Testis (tissue), 3 donors: Measurements from ENCODE around the gene MN1. TPM values are rescaled to one million over a fixed set of nuclear protein-coding genes. Genes with fewer than 3 reads are reported as not detected.

Experiments
- DNase-seq: peaks from one replicate; pipeline ENCODE4 v3.0.0-alpha.2; 2019
- H3K27ac ChIP-seq, 2 donors: fragments of 200-600 bp; sonication (generic); one replicate each; pipeline ENCODE4 v1.5.1; 2019
- H3K27me3 ChIP-seq: fragments of 200-600 bp; sonication (generic); one replicate; pipeline ENCODE4 v1.5.1; 2019
- H3K36me3 ChIP-seq: fragments of 200-600 bp; sonication (generic); one replicate; pipeline ENCODE4 v1.5.1; 2017; ENCODE audit warnings: low read depth; ENCODE audit errors: missing control alignments
- H3K4me1 ChIP-seq: fragments of 200-600 bp; sonication (generic); one replicate; pipeline ENCODE4 v1.5.1; 2019
- H3K4me3 ChIP-seq, 2 donors: fragments of 200-600 bp; sonication (generic); one replicate each; pipeline ENCODE4 v1.5.1; 2017 to 2019
- H3K9me3 ChIP-seq: fragments of 200-600 bp; sonication (generic); one replicate; pipeline ENCODE4 v1.5.1; 2017
- POLR2A ChIP-seq: fragments of 450-650 bp; IDR thresholded peaks from one replicate; pipeline ENCODE4 v1.6.1; 2017; ENCODE audit warnings: antibody characterized with exemption, mild to moderate bottlenecking, moderate library complexity
- WGBS, 2 donors: methylation state at CpG; one replicate each; pipeline ENCODE4 v1.1.5; 2018; 5-methylcytosine and 5-hydroxymethylcytosine counted together
- intact Hi-C: fragments of 100-400 bp; cut with DNase I; formaldehyde crosslinking; loops from one replicate; pipeline ENCODE4 v1.15.1; 2023; ENCODE audit warnings: low total_unique reads
- polyA plus RNA-seq: library from polyadenylated mRNA; stranded (reverse); fragments of 350-450 nt; fragmentation: Illumina TruSeq; extraction: RNeasy Lipid Tissue Mini Kit (QIAGEN cat#74804); gene quantifications from one replicate; pipeline ENCODE4 v1.2.3, GENCODE V29; 2014; ENCODE audit warnings: low read depth, low replicate concordance; ENCODE audit not compliant: insufficient read depth
- total RNA-seq, 2 donors: library from RNA; depleted of rRNA; stranded (reverse); fragments of >200 nt; gene quantifications; one replicate each; pipeline ENCODE4 v1.2.3, GENCODE V29; 2016
- TF ChIP-seq, protein P1 (sequence below), 3 experiments: fragments of 450-650 bp in 2 of 3; fragments of 200-600 bp in 1 of 3; sonication (generic) in 1 of 3; IDR thresholded peaks; one replicate each; pipeline ENCODE4 v1.5.1; 2016 to 2019; ENCODE audit warnings: antibody characterized with exemption in 3 of 3, mild to moderate bottlenecking in 2 of 3, moderate library complexity in 1 of 3

Gene MN1
- total and polyA plus RNA-seq, 3 donors from 2014 or later: 3.2 to 5.6 (median 4.3) TPM

DNA sequence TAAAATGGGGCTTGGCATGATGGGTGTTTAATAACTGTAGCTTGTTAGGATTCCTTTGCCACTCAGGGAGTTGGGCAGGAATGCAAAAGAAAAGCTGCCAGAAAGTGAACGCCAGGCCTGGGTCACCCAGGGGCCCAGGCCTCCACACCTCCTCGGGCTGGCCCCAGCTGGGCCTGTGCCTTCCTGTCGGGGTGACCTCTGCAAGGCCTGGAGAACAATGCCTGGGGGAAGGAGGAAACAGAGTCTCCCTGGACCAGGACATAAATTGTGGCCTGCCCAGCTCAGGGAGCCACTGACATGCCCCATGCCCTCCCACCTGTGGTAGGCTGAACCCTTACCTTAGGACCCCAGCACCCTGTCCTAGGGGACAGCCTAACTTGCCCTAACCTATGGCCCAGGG, 21.9 kb downstream of the MN1 start:
- Histone ChIP-seq H3K36me3 (no peaks in the 10 kb centered on the region), H3K27me3 (no peaks in the 10 kb centered on the region), H3K9me3 (no peaks in the 10 kb centered on the region), H3K27ac (no peak overlapping the region), H3K4me3 (no peak overlapping the region), H3K4me1 (peaks cover 14% of the 10 kb centered on the region)
- DNase-seq: no peak
- intact Hi-C loops: no loop called here
- WGBS, 2 donors: 65 to 71% methylated on average over 1 to 3 of the region's 3 CpGs
- TF ChIP-seq, protein P1, sequence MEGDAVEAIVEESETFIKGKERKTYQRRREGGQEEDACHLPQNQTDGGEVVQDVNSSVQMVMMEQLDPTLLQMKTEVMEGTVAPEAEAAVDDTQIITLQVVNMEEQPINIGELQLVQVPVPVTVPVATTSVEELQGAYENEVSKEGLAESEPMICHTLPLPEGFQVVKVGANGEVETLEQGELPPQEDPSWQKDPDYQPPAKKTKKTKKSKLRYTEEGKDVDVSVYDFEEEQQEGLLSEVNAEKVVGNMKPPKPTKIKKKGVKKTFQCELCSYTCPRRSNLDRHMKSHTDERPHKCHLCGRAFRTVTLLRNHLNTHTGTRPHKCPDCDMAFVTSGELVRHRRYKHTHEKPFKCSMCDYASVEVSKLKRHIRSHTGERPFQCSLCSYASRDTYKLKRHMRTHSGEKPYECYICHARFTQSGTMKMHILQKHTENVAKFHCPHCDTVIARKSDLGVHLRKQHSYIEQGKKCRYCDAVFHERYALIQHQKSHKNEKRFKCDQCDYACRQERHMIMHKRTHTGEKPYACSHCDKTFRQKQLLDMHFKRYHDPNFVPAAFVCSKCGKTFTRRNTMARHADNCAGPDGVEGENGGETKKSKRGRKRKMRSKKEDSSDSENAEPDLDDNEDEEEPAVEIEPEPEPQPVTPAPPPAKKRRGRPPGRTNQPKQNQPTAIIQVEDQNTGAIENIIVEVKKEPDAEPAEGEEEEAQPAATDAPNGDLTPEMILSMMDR (IDR thresholded peaks at IDR 0.05): no peak
- no peak for TF ChIP-seq POLR2A

DNA sequence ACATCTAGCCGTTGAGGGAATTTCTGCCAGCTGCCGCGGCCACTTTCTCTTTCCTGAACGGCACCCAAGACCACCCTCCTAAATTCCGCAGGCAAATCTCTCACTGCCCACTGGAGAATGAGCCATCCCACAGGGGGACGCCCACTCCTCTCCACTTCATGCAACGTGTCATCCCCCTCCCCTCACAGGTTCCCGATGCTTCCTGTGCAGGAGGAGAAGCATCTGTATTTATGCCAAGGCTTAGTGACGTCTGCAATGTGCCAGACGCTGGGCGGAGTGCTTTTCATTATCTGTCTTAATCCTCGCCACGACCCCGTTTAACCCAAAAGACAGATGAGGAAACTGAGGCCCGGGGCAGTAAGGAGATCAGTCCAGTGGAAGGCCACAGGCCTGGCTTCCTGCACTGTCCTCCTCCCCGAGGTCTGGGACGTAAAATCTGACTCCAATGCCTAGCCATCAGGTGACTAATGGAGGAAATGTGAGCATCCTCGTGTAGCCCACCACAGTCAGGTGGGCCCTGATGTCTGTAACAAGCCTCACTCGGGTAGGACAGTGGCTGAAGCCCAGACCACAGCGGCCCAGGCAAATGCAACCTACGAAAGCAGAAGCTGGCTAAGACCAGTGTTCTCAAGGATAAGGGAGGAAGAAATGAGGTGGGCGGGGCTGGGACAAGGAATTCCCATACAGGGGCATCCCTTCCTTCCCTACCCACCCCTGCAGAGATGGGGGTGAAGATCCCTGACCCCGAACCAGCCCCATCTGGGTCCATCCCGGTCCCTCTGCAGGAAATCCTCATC, 23.1 kb downstream of the MN1 start:
- H3K36me3 ChIP-seq: no peaks in the 10 kb centered on the region
- WGBS, 2 donors: 70 to 71% methylated on average over 24 of the region's 24 CpGs
- no peaks in the 10 kb centered on the region for H3K27me3 ChIP-seq
- DNase-seq: no peak
- TF ChIP-seq, protein P1 (IDR thresholded peaks at IDR 0.05): no peak
- TF ChIP-seq POLR2A: no peak
- no peak overlapping the region for H3K27ac ChIP-seq
- intact Hi-C loops: no loop called here
- peaks cover 14% of the 10 kb centered on the region for H3K4me1 ChIP-seq
- no peaks in the 10 kb centered on the region for H3K9me3 ChIP-seq
- H3K4me3 ChIP-seq: no peak overlapping the region

DNA sequence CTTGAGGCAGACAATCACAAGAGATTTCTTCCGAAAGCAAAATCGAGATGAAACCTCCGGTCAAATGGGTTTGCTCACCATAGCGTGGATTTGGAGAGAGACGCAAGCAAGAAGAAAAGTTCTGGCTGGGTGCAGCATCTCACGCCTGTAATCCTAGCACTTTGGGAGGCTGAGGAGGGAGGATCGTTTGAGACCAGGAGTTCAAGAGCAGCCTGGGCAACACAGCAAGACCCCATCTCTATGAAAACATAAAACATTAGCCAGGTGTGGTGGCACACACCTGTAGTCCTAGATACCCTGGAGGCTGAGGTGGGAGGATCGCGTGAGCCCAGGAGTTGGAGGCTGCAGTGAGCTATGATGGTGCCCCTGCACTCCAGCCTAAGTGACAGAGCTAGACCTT, 24.4 kb downstream of the MN1 start:
- Histone ChIP-seq H3K9me3 (no peaks in the 10 kb centered on the region), H3K4me3 (no peak overlapping the region), H3K27ac (peak overlapping the region in 1 of 2 donors; percentile 55), H3K4me1 (peaks cover 14% of the 10 kb centered on the region), H3K36me3 (no peaks in the 10 kb centered on the region), H3K27me3 (no peaks in the 10 kb centered on the region)
- intact Hi-C loops: no loop called here
- 79 to 83% methylated on average over 9 of the region's 9 CpGs for WGBS, 2 donors
- TF ChIP-seq, protein P1 (IDR thresholded peaks at IDR 0.05): no peak
- TF ChIP-seq POLR2A: no peak
- no peak for DNase-seq

DNA sequence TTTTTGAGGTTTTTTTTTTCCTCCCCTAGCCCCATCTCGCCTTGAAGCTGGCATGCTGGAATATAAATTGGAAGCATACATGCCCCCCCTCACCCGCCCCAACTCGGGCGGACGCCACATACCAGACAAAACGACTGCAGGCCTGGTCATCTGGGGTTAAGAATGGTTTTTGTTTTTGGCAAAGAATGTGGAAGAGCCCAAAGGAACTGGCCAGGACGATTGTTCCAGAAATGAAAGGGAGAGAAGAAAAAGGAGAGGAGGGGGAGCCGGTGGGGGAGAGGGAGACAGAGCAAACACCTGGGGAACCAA, 25.0 kb downstream of the MN1 start:
- peak overlapping the region in 1 of 2 donors; percentile 55 for H3K27ac ChIP-seq
- H3K4me1 ChIP-seq: peaks cover 14% of the 10 kb centered on the region
- TF ChIP-seq, protein P1 (IDR thresholded peaks at IDR 0.05): no peak
- no peak for TF ChIP-seq POLR2A
- DNase-seq: no peak
- no peak overlapping the region for H3K4me3 ChIP-seq
- no peaks in the 10 kb centered on the region for H3K27me3 ChIP-seq
- H3K9me3 ChIP-seq: no peaks in the 10 kb centered on the region
- 47 to 54% methylated on average over 8 of the region's 8 CpGs for WGBS, 2 donors
- intact Hi-C loops: no loop called here
- H3K36me3 ChIP-seq: no peaks in the 10 kb centered on the region
